DND-41 (cell line): Measurements from ENCODE around the gene MSGN1.

Experiments used
- CTCF ChIP-seq: IDR thresholded peaks from 2 replicates; pipeline ENCODE4 v1.5.1; 2012; ENCODE audit warnings: borderline replicate concordance, low read length, moderate library complexity, mild to moderate bottlenecking; ENCODE audit not compliant: poor library complexity, severe bottlenecking; ENCODE audit errors: extremely low read depth
- EZH2 ChIP-seq: IDR thresholded peaks from 3 replicates; pipeline ENCODE4 v1.6.1; 2012; ENCODE audit warnings: borderline replicate concordance, low read depth, mild to moderate bottlenecking, moderate library complexity, low read length, inconsistent platforms; ENCODE audit not compliant: severe bottlenecking

- no peak for TF ChIP-seq CTCF
- TF ChIP-seq EZH2, result no peak
Measured at GRCh38 chr2:17858064-17858463, 41.8 kb downstream of the MSGN1 start.
